Caco-2 (cell line): ENCODE data around the gene GRIK4. TPM values are rescaled to one million over a fixed set of nuclear protein-coding genes. Genes with fewer than 3 reads are reported as not detected.

ENCODE experiments used
- BruUV-seq: library from RNA; stranded (reverse); fragments of 400-500 nt; replicated peaks from 2 replicates; lab custom pipeline; 2021; lab: Mats Ljungman, UMichigan
- CTCF ChIA-PET: fragments of 300-600 bp; sonication (Branson Sonifier 250); formaldehyde crosslinking; loops from one replicate; lab custom pipeline; 2022; ENCODE audit warnings: antibody characterized with exemption; lab: Charles Lee
- POLR2A ChIA-PET: fragments of 300-600 bp; sonication (Branson Sonifier 250); formaldehyde crosslinking; loops from one replicate; lab custom pipeline; 2022; ENCODE audit warnings: antibody characterized with exemption; lab: Charles Lee
- DNase-seq, 2 experiments: peaks; one replicate each; pipeline versions ENCODE4 v3.0.0 to v3.0.0-alpha.2; 2020 to 2022
- H3K27me3 ChIP-seq: replicated peaks from 2 replicates; pipeline ENCODE4 v1.6.0; 2011; ENCODE audit warnings: low read length; ENCODE audit not compliant: control insufficient read depth, insufficient read depth
- H3K36me3 ChIP-seq: 2 replicates; pipeline ENCODE4 v1.5.1; 2011; ENCODE audit warnings: low read length; ENCODE audit not compliant: control insufficient read depth, insufficient read depth
- H3K4me1 ChIP-seq: fragments of 250-450 bp; sonication (Bioruptor Pico); 2 replicates; pipeline ENCODE4 v1.5.1; 2020; ENCODE audit warnings: mild to moderate bottlenecking
- H3K4me3 ChIP-seq: 2 replicates; pipeline ENCODE4 v1.5.1; 2011; ENCODE audit warnings: low read depth, mild to moderate bottlenecking, control low read depth, low read length
- H3K9me3 ChIP-seq: fragments of 250-450 bp; sonication (Bioruptor Pico); 2 replicates; pipeline ENCODE4 v1.5.1; 2020; ENCODE audit warnings: mild to moderate bottlenecking, moderate library complexity
- H3K27ac Mint-ChIP-seq: one replicate; pipeline ENCODE4 v1.8.0; 2022; ENCODE audit warnings: mixed read lengths; ENCODE audit not compliant: unreplicated experiment
- H3K27me3 Mint-ChIP-seq: one replicate; pipeline ENCODE4 v1.8.0; 2022; ENCODE audit warnings: mixed read lengths; ENCODE audit not compliant: insufficient read depth, unreplicated experiment
- H3K36me3 Mint-ChIP-seq: one replicate; pipeline ENCODE4 v1.8.0; 2022; ENCODE audit warnings: mild to moderate bottlenecking, mixed read lengths; ENCODE audit not compliant: insufficient read depth, unreplicated experiment
- H3K4me1 Mint-ChIP-seq: one replicate; pipeline ENCODE4 v1.8.0; 2022; ENCODE audit warnings: low read depth, mixed read lengths; ENCODE audit not compliant: unreplicated experiment
- H3K4me3 Mint-ChIP-seq: one replicate; pipeline ENCODE4 v1.8.0; 2022; ENCODE audit warnings: mild to moderate bottlenecking, moderate library complexity, mixed read lengths; ENCODE audit not compliant: unreplicated experiment
- H3K9me3 Mint-ChIP-seq: one replicate; pipeline ENCODE4 v1.8.0; 2022; ENCODE audit warnings: mixed read lengths; ENCODE audit not compliant: unreplicated experiment
- CTCF ChIP-seq, 2 experiments: fragments of 200-600 bp in 1 of 2; IDR thresholded peaks; 1 replicate in 1 of 2; 2 replicates in 1 of 2; pipeline versions ENCODE4 v1.5.1 to v1.8.0; 2011 to 2022; ENCODE audit warnings: antibody characterized with exemption in 1 of 2, control low read depth in 1 of 2, inconsistent platforms in 1 of 2, low read depth in 1 of 2, low read length in 1 of 2, mild to moderate bottlenecking in 1 of 2, moderate library complexity in 1 of 2; ENCODE audit not compliant: insufficient read depth in 1 of 2, severe bottlenecking in 1 of 2, unreplicated experiment in 1 of 2
- intact Hi-C: fragments of 100-400 bp; cut with micrococcal nuclease; formaldehyde crosslinking; loops from one replicate; pipeline ENCODE4 v1.10.0; 2022; ENCODE audit not compliant: unreplicated experiment
- total RNA-seq: library from RNA; stranded (reverse); gene quantifications from 2 replicates; pipeline ENCODE4 v1.2.3, GENCODE V29; 2022

Gene GRIK4
- total RNA-seq, 1 experiment from 2014 or later, result 2.0 TPM

DNA sequence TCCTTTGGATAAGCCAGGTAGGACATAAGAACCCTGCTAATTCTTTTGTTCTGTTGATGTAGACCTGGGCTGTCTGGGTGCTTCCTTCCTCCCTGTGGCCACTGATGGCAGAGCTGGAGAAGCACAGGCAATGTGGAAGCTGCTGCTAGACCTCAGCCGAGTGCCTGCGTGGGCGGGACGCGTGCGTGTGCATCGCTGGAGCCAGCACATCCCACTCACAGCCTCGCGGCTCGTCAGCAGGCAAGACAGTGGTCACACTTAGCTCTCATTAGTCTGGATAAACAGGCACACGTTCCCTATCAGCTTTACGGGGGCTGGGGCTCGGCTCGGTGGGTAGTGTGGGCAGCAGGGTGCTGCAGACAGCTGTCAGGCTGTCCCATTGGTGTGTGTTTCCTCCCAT, 155.7 kb downstream of the GRIK4 start:
- no peaks in the 10 kb centered on the region for H3K4me1 ChIP-seq
- BruUV-seq, result no TSS peak
- intact Hi-C loops, result no loop called here
- no peak overlapping the region for H3K4me3 Mint-ChIP-seq
- no peaks in the 10 kb centered on the region for H3K36me3 Mint-ChIP-seq
- H3K9me3 ChIP-seq, result 0 out of 2 replicates have a peak, but pooled peaks cover 4% of the 10 kb centered on the region
- H3K27ac Mint-ChIP-seq, result no peak overlapping the region
- no peaks in the 10 kb centered on the region for H3K27me3 ChIP-seq
- POLR2A ChIA-PET, result no interaction called here
- H3K4me1 Mint-ChIP-seq, result no peaks in the 10 kb centered on the region
- CTCF ChIA-PET, result interaction anchor here (0.6 to 1.4 kb wide), 2 partner anchors 18 to 447 kb away, joined by 3 to 11 read pairs; no protein-coding TSS in a partner anchor
- no peak for TF ChIP-seq CTCF (IDR thresholded peaks at IDR 0.05; ENCODE audit: insufficient read depth in 1 of 2, low read depth in 1 of 2, low read length in 1 of 2, severe bottlenecking in 1 of 2, unreplicated experiment in 1 of 2)
- DNase-seq, result peak in 1 of 2 experiments; percentile 32
- no peaks in the 10 kb centered on the region for H3K36me3 ChIP-seq
- H3K27me3 Mint-ChIP-seq, result peaks cover 5% of the 10 kb centered on the region
- H3K4me3 ChIP-seq, result no peak overlapping the region
- no peaks in the 10 kb centered on the region for H3K9me3 Mint-ChIP-seq

DNA sequence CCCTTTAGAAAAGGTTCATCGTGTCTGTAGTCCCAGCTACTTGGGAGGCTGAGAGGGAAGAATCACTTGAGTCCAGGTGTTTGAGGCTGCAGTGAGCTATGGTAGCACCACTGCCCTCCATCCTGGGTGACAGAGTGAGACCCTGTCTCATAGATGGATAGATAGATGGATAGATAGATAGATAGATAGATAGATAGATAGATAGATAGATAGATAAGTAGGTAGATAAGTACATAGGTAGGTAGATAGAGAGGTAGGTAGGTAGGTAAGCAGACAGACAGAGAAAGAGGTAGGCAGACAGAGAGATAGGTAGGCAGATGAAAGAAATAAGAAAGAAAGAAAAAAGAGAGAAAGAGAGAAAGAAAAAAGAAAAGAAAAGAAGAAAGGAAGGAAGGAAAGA, 156.4 kb downstream of the GRIK4 start:
- intact Hi-C loops, result no loop called here
- CTCF ChIA-PET, result no interaction called here
- no peaks in the 10 kb centered on the region for H3K27me3 ChIP-seq

GRCh38 chr11:120668537-120668936, 157.0 kb downstream of the GRIK4 start:
- no peak overlapping the region for H3K27ac Mint-ChIP-seq

More for the DNA sequence above, 156.4 kb downstream of the GRIK4 start:
- Histone ChIP-seq H3K4me1 (peaks cover under 1% of the 10 kb centered on the region), H3K9me3 (0 out of 2 replicates have a peak, but pooled peaks cover 4% of the 10 kb centered on the region), H3K36me3 (no peaks in the 10 kb centered on the region), H3K4me3 (no peak overlapping the region)
- Mint-ChIP-seq H3K4me1 (no peaks in the 10 kb centered on the region), H3K4me3 (no peak overlapping the region), H3K36me3 (no peaks in the 10 kb centered on the region), H3K9me3 (no peaks in the 10 kb centered on the region), H3K27me3 (peaks cover 5% of the 10 kb centered on the region), H3K27ac (no peak overlapping the region)
- no peak for TF ChIP-seq CTCF (IDR thresholded peaks at IDR 0.05; ENCODE audit: insufficient read depth in 1 of 2, low read depth in 1 of 2, low read length in 1 of 2, severe bottlenecking in 1 of 2, unreplicated experiment in 1 of 2)
- POLR2A ChIA-PET, result no interaction called here
- no peak for DNase-seq
- BruUV-seq, result no TSS peak

More at GRCh38 chr11:120668537-120668936, 157.0 kb downstream of the GRIK4 start:
- Mint-ChIP-seq H3K4me1 (no peaks in the 10 kb centered on the region), H3K36me3 (no peaks in the 10 kb centered on the region), H3K27me3 (peaks cover 4% of the 10 kb centered on the region), H3K9me3 (no peaks in the 10 kb centered on the region), H3K4me3 (no peak overlapping the region)
- H3K27me3 ChIP-seq, result no peaks in the 10 kb centered on the region
- intact Hi-C loops, result no loop called here
- ChIA-PET CTCF (interaction anchor here (0.6 kb wide), 1 partner anchor 284 kb away, joined by 5 read pairs; no protein-coding TSS in a partner anchor), POLR2A (no interaction called here)
- H3K36me3 ChIP-seq, result no peaks in the 10 kb centered on the region
- DNase-seq, result peak in 1 of 2 experiments; percentile 22
- H3K4me1 ChIP-seq, result peaks cover 6% of the 10 kb centered on the region
- H3K4me3 ChIP-seq, result no peak overlapping the region
- 0 out of 2 replicates have a peak, but pooled peaks cover 4% of the 10 kb centered on the region for H3K9me3 ChIP-seq
- no TSS peak for BruUV-seq
- no peak for TF ChIP-seq CTCF (IDR thresholded peaks at IDR 0.05; ENCODE audit: insufficient read depth in 1 of 2, low read depth in 1 of 2, low read length in 1 of 2, severe bottlenecking in 1 of 2, unreplicated experiment in 1 of 2)
